H9 (cell line): ENCODE results near the gene CATSPERZ. TPM values are rescaled to one million over a fixed set of nuclear protein-coding genes. Genes with fewer than 3 reads are reported as not detected.

Source experiments
- DNase-seq: peaks from one replicate; pipeline ENCODE4 v3.0.0-alpha.2; 2017
- H2AFZ ChIP-seq: one replicate; pipeline ENCODE4 v1.6.1; 2013; ENCODE audit warnings: mild to moderate bottlenecking, low read length, control low read depth, moderate library complexity
- H2AK5ac ChIP-seq: 2 replicates; pipeline ENCODE4 v1.6.1; 2013; ENCODE audit warnings: low read length, control low read depth, mixed read lengths; ENCODE audit not compliant: insufficient read length
- H2BK120ac ChIP-seq: one replicate; pipeline ENCODE4 v1.6.1; 2013; ENCODE audit warnings: low read depth, mild to moderate bottlenecking, low read length, control low read depth, inconsistent platforms; ENCODE audit not compliant: poor library complexity, severe bottlenecking
- H2BK12ac ChIP-seq: 2 replicates; pipeline ENCODE4 v1.6.1; 2013; ENCODE audit warnings: low read length, control low read depth, mixed read lengths, low read depth; ENCODE audit not compliant: insufficient read length
- H2BK15ac ChIP-seq: 2 replicates; pipeline ENCODE4 v1.6.1; 2013; ENCODE audit warnings: low read depth, low read length, control low read depth
- H2BK20ac ChIP-seq: one replicate; pipeline ENCODE4 v1.6.1; 2013; ENCODE audit warnings: low read depth, mild to moderate bottlenecking, low read length, control low read depth, inconsistent platforms; ENCODE audit not compliant: poor library complexity, severe bottlenecking
- H2BK5ac ChIP-seq: 2 replicates; pipeline ENCODE4 v1.6.1; 2013; ENCODE audit warnings: low read length, control low read depth, mixed read lengths; ENCODE audit not compliant: insufficient read length
- H3K14ac ChIP-seq: 2 replicates; pipeline ENCODE4 v1.6.1; 2013; ENCODE audit warnings: low read length, control low read depth; ENCODE audit not compliant: insufficient read depth
- H3K18ac ChIP-seq: 2 replicates; pipeline ENCODE4 v1.6.1; 2013; ENCODE audit warnings: low read depth, mild to moderate bottlenecking, mixed read lengths, low read length, control low read depth; ENCODE audit not compliant: insufficient read length
- H3K23ac ChIP-seq: 2 replicates; pipeline ENCODE4 v1.6.1; 2013; ENCODE audit warnings: low read length, control low read depth, mixed read lengths, low read depth; ENCODE audit not compliant: insufficient read length
- H3K23me2 ChIP-seq: 2 replicates; pipeline ENCODE4 v1.6.1; 2013; ENCODE audit warnings: low read depth, mild to moderate bottlenecking, mixed read lengths, low read length, control low read depth; ENCODE audit not compliant: insufficient read length, poor library complexity, severe bottlenecking
- H3K27ac ChIP-seq: 2 replicates; pipeline ENCODE4 v1.5.1; 2013; ENCODE audit warnings: low read length, control low read depth, mixed read lengths, low read depth; ENCODE audit not compliant: insufficient read length
- H3K27me3 ChIP-seq: 2 replicates; pipeline ENCODE4 v1.6.1; 2013; ENCODE audit warnings: low read length, control low read depth, inconsistent platforms; ENCODE audit not compliant: insufficient read depth
- H3K4ac ChIP-seq: 2 replicates; pipeline ENCODE4 v1.6.1; 2013; ENCODE audit warnings: low read depth, mild to moderate bottlenecking, control low read depth, inconsistent platforms, low read length, moderate library complexity
- H3K4me1 ChIP-seq: 2 replicates; pipeline ENCODE4 v1.6.1; 2013; ENCODE audit warnings: low read length, control low read depth, inconsistent platforms; ENCODE audit not compliant: insufficient read depth
- H3K4me2 ChIP-seq: 2 replicates; pipeline ENCODE4 v1.6.1; 2013; ENCODE audit warnings: low read length, control low read depth, mixed read lengths; ENCODE audit not compliant: insufficient read length, insufficient read depth
- H3K56ac ChIP-seq: 2 replicates; pipeline ENCODE4 v1.6.1; 2013; ENCODE audit warnings: low read depth, mild to moderate bottlenecking, mixed read lengths, low read length, control low read depth; ENCODE audit not compliant: insufficient read length
- H3K79me1 ChIP-seq: 2 replicates; pipeline ENCODE4 v1.6.1; 2013; ENCODE audit warnings: low read depth, mild to moderate bottlenecking, moderate library complexity, low read length, control low read depth, inconsistent platforms; ENCODE audit not compliant: insufficient read depth, poor library complexity, severe bottlenecking
- H3K79me2 ChIP-seq: 2 replicates; pipeline ENCODE4 v1.6.1; 2013; ENCODE audit warnings: low read length, control low read depth, inconsistent platforms; ENCODE audit not compliant: insufficient read depth
- H3K9ac ChIP-seq: 2 replicates; pipeline ENCODE4 v1.6.1; 2013; ENCODE audit warnings: low read length, control low read depth, mixed read lengths; ENCODE audit not compliant: insufficient read length; ENCODE audit errors: extremely low read depth
- H3K9me3 ChIP-seq: one replicate; pipeline ENCODE4 v1.6.1; 2013; ENCODE audit warnings: low read depth, low read length, inconsistent platforms; ENCODE audit not compliant: control insufficient read depth
- H3T11ph ChIP-seq: one replicate; pipeline ENCODE4 v1.6.1; 2013; ENCODE audit warnings: mild to moderate bottlenecking, low read length, control low read depth, inconsistent platforms
- H4K20me1 ChIP-seq: one replicate; pipeline ENCODE4 v1.6.1; 2013; ENCODE audit not compliant: control insufficient read depth, insufficient read length, insufficient read depth
- H4K5ac ChIP-seq: 2 replicates; pipeline ENCODE4 v1.6.1; 2013; ENCODE audit warnings: low read depth, mild to moderate bottlenecking, mixed read lengths, low read length, control low read depth; ENCODE audit not compliant: insufficient read length
- H4K8ac ChIP-seq: replicated peaks from 2 replicates; pipeline ENCODE4 v1.6.1; 2013; ENCODE audit warnings: low read length, control low read depth, mixed read lengths, low read depth; ENCODE audit not compliant: insufficient read length
- H4K91ac ChIP-seq: 2 replicates; pipeline ENCODE4 v1.6.1; 2013; ENCODE audit warnings: low read depth, mild to moderate bottlenecking, moderate library complexity, mixed read lengths, low read length, control low read depth; ENCODE audit not compliant: insufficient read length
- H3K27ac Mint-ChIP-seq, 3 experiments: 2 replicates in 2 of 3; 3 replicates in 1 of 3; pipeline ENCODE4 v1.8.0; 2020 to 2021; ENCODE audit warnings: mixed read lengths in 3 of 3, mild to moderate bottlenecking in 1 of 3, moderate library complexity in 1 of 3
- H3K27me3 Mint-ChIP-seq: 2 replicates; pipeline ENCODE4 v1.8.0; 2021; ENCODE audit warnings: low read depth, mild to moderate bottlenecking, moderate library complexity, mixed read lengths
- H3K36me3 Mint-ChIP-seq, 3 experiments: 2 replicates in 2 of 3; 3 replicates in 1 of 3; pipeline ENCODE4 v1.8.0; 2020 to 2021; ENCODE audit warnings: low read depth in 3 of 3, mixed read lengths in 3 of 3; ENCODE audit not compliant: insufficient read depth in 1 of 3
- H3K4me1 Mint-ChIP-seq, 2 experiments: 2 replicates each; pipeline ENCODE4 v1.8.0; 2020; ENCODE audit warnings: mixed read lengths in 2 of 2
- H3K4me3 Mint-ChIP-seq, 2 experiments: 2 replicates in 1 of 2; 3 replicates in 1 of 2; pipeline ENCODE4 v1.8.0; 2020 to 2021; ENCODE audit warnings: mild to moderate bottlenecking in 2 of 2, mixed read lengths in 2 of 2, moderate library complexity in 1 of 2
- H3K9me3 Mint-ChIP-seq, 2 experiments: 2 replicates in 1 of 2; 3 replicates in 1 of 2; pipeline ENCODE4 v1.8.0; 2020; ENCODE audit warnings: mild to moderate bottlenecking in 2 of 2, mixed read lengths in 2 of 2, moderate library complexity in 1 of 2
- CTCF ChIP-seq: fragments of 200-600 bp; sonication (generic); conservative IDR thresholded peaks from 3 replicates; pipeline ENCODE4 v1.8.0; 2021; ENCODE audit warnings: antibody characterized with exemption, mild to moderate bottlenecking
- WGBS: extraction: QIAGEN DNeasy Blood & Tissue Kit; methylation state at CpG from one replicate; pipeline ENCODE4 v1.1.7; 2013; ENCODE audit warnings: missing lambda C conversion rate, low lambda C conversion rate, mixed read lengths; ENCODE audit not compliant: insufficient read length; ENCODE audit errors: extremely low coverage; 5-methylcytosine and 5-hydroxymethylcytosine counted together
- total RNA-seq: library from RNA; stranded (reverse); gene quantifications from 2 replicates; pipeline ENCODE4 v1.2.1, GENCODE V29; 2021

The CATSPERZ gene
- total RNA-seq, 1 experiment from 2014 or later = 0.92 TPM

DNA sequence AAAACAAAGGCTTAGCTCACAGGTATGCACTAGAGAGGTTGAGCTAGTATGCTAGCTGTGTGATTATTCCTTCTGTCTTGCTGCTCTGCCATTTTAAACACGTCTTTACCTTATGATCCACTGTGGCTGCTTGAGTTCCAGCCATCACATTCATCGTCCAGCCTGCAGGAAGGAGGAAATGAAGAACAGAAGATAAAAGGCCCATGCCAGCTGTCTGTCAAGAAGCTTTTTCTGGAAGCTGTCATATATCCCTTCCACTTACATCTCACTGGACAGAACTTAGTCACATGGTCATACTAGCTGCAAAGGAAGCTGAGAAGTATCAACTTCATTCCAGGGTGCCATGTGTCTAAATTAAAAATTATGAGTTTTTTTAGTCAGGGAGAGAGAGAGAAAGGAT, 27.2 kb downstream of the CATSPERZ start:
- H4K20me1 ChIP-seq = no peaks in the 10 kb centered on the region
- no peak overlapping the region for H4K91ac ChIP-seq

More for the DNA sequence above, 27.2 kb downstream of the CATSPERZ start:
- no peak overlapping the region for H3K4me2 ChIP-seq
- H3K4me1 ChIP-seq = peaks cover 2% of the 10 kb centered on the region; the same call in 1 of the 2 replicates
- Mint-ChIP-seq H3K27ac (no peak overlapping the region), H3K36me3 (no peaks in the 10 kb centered on the region; a peak in 2 of 7 replicates), H3K9me3 (no peaks in the 10 kb centered on the region), H3K4me1 (peaks cover 24 to 29% of the 10 kb centered on the region in 2 experiments), H3K27me3 (peaks cover 5% of the 10 kb centered on the region), H3K4me3 (no peak overlapping the region)
- no peak overlapping the region for H3K9ac ChIP-seq
- H2BK12ac ChIP-seq = no peak overlapping the region
- no peak overlapping the region for H2AFZ ChIP-seq
- no peak overlapping the region for H2BK20ac ChIP-seq
- H3K9me3 ChIP-seq = no peaks in the 10 kb centered on the region
- H3T11ph ChIP-seq = no peak overlapping the region
- no peak overlapping the region for H3K14ac ChIP-seq
- no peak overlapping the region for H3K56ac ChIP-seq
- H3K27me3 ChIP-seq = no peaks in the 10 kb centered on the region
- no peak overlapping the region for H2BK15ac ChIP-seq
- H2BK5ac ChIP-seq = no peak overlapping the region
- DNase-seq = no peak
- H3K23ac ChIP-seq = no peak overlapping the region
- WGBS = no CpG with 5 or more reads among the region's 2 CpGs
- no peak overlapping the region for H4K5ac ChIP-seq
- no peaks in the 10 kb centered on the region for H3K23me2 ChIP-seq
- H3K4ac ChIP-seq = no peak overlapping the region
- no peak overlapping the region for H2AK5ac ChIP-seq
- no peak overlapping the region for H3K18ac ChIP-seq
- no peak for TF ChIP-seq CTCF
- no peak overlapping the region for H4K8ac ChIP-seq
- H3K79me1 ChIP-seq = no peaks in the 10 kb centered on the region
- H3K27ac ChIP-seq = no peak overlapping the region
- no peaks in the 10 kb centered on the region for H3K79me2 ChIP-seq
- H2BK120ac ChIP-seq = no peak overlapping the region
